PC-3 (cell line): Measurements from ENCODE around the gene IQSEC3.
"Not testable (repeated sequence)": the region's sequence is repeated elsewhere in the genome, so short reads cannot be mapped to it uniquely, and the experiment has no call there.

Experiments used
- CTCF ChIP-seq: fragments of 300-600 bp; sonication (generic); conservative IDR thresholded peaks from 2 replicates; pipeline ENCODE4 v1.5.1; 2017; ENCODE audit warnings: antibody characterized with exemption, low read depth, mild to moderate bottlenecking, low read length
- EZH2 ChIP-seq: fragments of 300-600 bp; sonication (generic); IDR thresholded peaks from one replicate; pipeline ENCODE4 v1.6.1; 2017; ENCODE audit warnings: antibody characterized with exemption, mild to moderate bottlenecking, low read length; ENCODE audit not compliant: unreplicated experiment
- EZH2phosphoT487 ChIP-seq: fragments of 300-600 bp; sonication (generic); IDR thresholded peaks from 2 replicates; pipeline ENCODE4 v1.6.1; 2018; ENCODE audit warnings: mild to moderate bottlenecking, antibody characterized with exemption, low read length, borderline replicate concordance

GRCh38 chr12:133616-134232 is 67.2 kb downstream of the IQSEC3 start:
- not testable (repeated sequence) for TF ChIP-seq CTCF, EZH2, EZH2phosphoT487
